ENCODE data around the gene MYADM.

The MYADM gene

DNA sequence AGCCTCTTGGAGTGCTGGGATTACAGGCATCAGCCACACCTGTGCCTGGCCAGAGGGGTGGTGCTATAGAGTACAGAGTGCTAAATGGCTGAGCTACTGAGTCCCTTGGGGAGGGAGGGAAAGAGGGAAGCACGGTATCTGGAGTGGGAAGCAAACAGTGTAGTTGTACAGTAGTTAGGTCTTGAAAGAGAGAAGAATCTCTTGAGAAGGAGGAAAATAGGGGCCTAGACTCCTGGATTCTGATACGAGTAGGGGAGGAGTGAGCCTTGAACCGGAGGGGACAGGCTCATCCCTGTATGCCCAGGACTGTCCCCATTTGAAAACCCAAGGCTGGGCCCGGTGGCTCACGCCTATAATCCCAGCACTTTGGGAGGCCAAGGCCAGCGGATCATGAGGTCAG, 5.1 kb downstream of the MYADM start:
- Histone ChIP-seq H3K4me3 (ENCODE audit: low read depth, low read length) (no peak overlapping the region), H3K27me3 (replicated peaks) (no peaks in the 10 kb centered on the region), H3K27ac (no peak overlapping the region), H3K36me3 (replicated peaks) (peaks cover 64% of the 10 kb centered on the region)
- TF ChIP-seq, protein P1, sequence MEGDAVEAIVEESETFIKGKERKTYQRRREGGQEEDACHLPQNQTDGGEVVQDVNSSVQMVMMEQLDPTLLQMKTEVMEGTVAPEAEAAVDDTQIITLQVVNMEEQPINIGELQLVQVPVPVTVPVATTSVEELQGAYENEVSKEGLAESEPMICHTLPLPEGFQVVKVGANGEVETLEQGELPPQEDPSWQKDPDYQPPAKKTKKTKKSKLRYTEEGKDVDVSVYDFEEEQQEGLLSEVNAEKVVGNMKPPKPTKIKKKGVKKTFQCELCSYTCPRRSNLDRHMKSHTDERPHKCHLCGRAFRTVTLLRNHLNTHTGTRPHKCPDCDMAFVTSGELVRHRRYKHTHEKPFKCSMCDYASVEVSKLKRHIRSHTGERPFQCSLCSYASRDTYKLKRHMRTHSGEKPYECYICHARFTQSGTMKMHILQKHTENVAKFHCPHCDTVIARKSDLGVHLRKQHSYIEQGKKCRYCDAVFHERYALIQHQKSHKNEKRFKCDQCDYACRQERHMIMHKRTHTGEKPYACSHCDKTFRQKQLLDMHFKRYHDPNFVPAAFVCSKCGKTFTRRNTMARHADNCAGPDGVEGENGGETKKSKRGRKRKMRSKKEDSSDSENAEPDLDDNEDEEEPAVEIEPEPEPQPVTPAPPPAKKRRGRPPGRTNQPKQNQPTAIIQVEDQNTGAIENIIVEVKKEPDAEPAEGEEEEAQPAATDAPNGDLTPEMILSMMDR (IDR thresholded peaks at IDR 0.05; ENCODE audit: low read depth, low read length, missing control alignments), result no peak
- in situ Hi-C loops (cut with HindIII; ENCODE audit: low pct_ligation_motif_present, low sequenced_read_pairs), result no loop called here
- no peak for DNase-seq

DNA sequence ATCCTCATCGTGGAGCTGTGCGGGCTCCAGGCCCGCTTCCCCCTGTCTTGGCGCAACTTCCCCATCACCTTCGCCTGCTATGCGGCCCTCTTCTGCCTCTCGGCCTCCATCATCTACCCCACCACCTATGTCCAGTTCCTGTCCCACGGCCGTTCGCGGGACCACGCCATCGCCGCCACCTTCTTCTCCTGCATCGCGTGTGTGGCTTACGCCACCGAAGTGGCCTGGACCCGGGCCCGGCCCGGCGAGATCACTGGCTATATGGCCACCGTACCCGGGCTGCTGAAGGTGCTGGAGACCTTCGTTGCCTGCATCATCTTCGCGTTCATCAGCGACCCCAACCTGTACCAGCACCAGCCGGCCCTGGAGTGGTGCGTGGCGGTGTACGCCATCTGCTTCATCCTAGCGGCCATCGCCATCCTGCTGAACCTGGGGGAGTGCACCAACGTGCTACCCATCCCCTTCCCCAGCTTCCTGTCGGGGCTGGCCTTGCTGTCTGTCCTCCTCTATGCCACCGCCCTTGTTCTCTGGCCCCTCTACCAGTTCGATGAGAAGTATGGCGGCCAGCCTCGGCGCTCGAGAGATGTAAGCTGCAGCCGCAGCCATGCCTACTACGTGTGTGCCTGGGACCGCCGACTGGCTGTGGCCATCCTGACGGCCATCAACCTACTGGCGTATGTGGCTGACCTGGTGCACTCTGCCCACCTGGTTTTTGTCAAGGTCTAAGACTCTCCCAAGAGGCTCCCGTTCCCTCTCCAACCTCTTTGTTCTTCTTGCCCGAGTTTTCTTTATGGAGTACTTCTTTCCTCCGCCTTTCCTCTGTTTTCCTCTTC, 6.3 kb downstream of the MYADM start:
- no peak for DNase-seq
- H3K4me3 ChIP-seq (ENCODE audit: low read depth, low read length), result no peak overlapping the region

GRCh38 chr19:53874606-53874990, 6.9 kb downstream of the MYADM start:
- Histone ChIP-seq H3K36me3 (replicated peaks) (peaks cover 61% of the 10 kb centered on the region), H3K27ac (no peak overlapping the region), H3K4me3 (ENCODE audit: low read depth, low read length) (no peak overlapping the region), H3K27me3 (replicated peaks) (no peaks in the 10 kb centered on the region)
- DNase-seq, result no peak
- TF ChIP-seq, protein P1 (IDR thresholded peaks at IDR 0.05; ENCODE audit: low read depth, low read length, missing control alignments), result no peak
- in situ Hi-C loops (cut with HindIII; ENCODE audit: low pct_ligation_motif_present, low sequenced_read_pairs), result no loop called here

More for the DNA sequence above, 6.3 kb downstream of the MYADM start:
- in situ Hi-C loops (cut with HindIII; ENCODE audit: low pct_ligation_motif_present, low sequenced_read_pairs), result no loop called here
- TF ChIP-seq, protein P1 (IDR thresholded peaks at IDR 0.05; ENCODE audit: low read depth, low read length, missing control alignments), result no peak
- no peaks in the 10 kb centered on the region for H3K27me3 ChIP-seq (replicated peaks)
- peaks cover 61% of the 10 kb centered on the region for H3K36me3 ChIP-seq (replicated peaks)
- no peak overlapping the region for H3K27ac ChIP-seq

DNA sequence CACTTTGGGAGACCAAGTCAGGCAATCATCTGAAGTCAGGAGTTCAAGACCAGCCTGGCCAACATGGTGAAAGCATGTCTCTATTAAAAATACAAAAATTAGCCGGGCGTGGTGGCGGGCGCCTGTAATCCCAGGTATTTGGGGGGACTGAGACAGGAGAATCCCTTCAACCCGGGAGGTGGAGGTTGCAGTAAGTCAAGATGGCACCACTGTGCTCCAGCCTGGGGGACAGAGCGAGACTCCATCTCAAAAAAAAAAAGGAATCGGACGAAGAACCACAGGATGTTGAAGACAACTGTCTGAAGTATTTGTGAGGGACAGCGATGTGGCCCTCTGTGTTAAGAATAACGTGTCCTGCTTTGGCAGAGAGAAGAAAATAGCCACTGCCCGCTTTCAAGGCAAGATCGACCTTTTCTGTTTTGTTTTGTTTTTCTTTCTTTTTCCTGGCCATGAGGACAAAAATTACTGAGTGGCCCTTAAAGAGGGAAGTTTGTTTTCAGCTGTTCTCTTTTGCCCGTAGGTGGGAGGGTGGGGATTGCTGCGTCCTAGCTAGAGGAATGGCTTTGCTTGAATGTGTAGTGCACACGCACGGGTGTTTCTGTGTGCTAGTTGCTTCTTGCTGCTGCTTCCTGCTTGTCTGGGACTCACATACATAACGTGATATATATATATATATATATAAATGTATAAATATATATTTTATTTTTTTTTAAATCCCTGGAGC, 8.1 kb downstream of the MYADM start:
- in situ Hi-C loops (cut with HindIII; ENCODE audit: low pct_ligation_motif_present, low sequenced_read_pairs), result no loop called here
- TF ChIP-seq, protein P1 (IDR thresholded peaks at IDR 0.05; ENCODE audit: low read depth, low read length, missing control alignments), result no peak
- H3K27me3 ChIP-seq (replicated peaks), result no peaks in the 10 kb centered on the region
- no peak for DNase-seq
- H3K27ac ChIP-seq, result no peak overlapping the region
- no peak overlapping the region for H3K4me3 ChIP-seq (ENCODE audit: low read depth, low read length)
- H3K36me3 ChIP-seq (replicated peaks), result peaks cover 57% of the 10 kb centered on the region

DNA sequence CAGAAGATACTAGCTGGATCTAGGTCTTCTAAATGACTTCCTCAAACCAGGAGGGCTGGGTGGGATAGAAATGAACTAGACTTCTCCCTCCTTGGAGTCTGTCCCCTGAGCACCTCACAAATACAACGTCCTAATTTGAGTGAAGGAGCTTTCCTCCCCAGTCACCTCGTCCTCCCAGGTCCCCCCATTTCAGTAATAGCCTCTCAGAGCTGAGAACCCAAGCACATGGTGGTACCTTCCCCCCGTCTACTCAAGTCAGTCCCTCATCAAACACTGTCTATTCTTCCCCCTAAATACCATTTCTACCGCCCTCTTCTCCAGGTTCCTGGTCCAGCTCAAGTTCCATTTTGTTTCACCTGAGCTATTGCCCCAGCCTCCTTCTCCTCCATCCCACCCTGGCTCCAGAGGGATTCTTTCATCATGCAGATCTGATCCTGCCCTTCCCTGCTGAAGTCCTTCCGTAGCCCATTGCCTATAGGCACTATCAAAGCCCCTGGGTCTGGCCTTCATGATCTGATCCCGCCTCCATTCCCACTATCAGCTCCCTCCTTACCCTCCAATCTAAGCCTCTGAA, 9.1 kb downstream of the MYADM start:
- in situ Hi-C loops (cut with HindIII; ENCODE audit: low pct_ligation_motif_present, low sequenced_read_pairs), result no loop called here
- TF ChIP-seq, protein P1 (IDR thresholded peaks at IDR 0.05; ENCODE audit: low read depth, low read length, missing control alignments), result no peak
- Histone ChIP-seq H3K27ac (no peak overlapping the region), H3K4me3 (ENCODE audit: low read depth, low read length) (no peak overlapping the region), H3K27me3 (replicated peaks) (no peaks in the 10 kb centered on the region), H3K36me3 (replicated peaks) (peaks cover 49% of the 10 kb centered on the region)
- DNase-seq, result no peak
